HEK293 (cell line): ENCODE results near the gene FHIT.

Experiments
- CTCF ChIA-PET: fragments of 350-600 bp; formaldehyde crosslinking; extraction: SDS; loops from one replicate; lab custom pipeline; 2021; ENCODE audit warnings: antibody characterized with exemption; lab: Yijun Ruan, JAX
- POLR2A ChIA-PET: fragments of 300-600 bp; formaldehyde crosslinking; extraction: SDS; loops from one replicate; lab custom pipeline; 2020; ENCODE audit warnings: antibody characterized with exemption, inconsistent platforms; lab: Yijun Ruan, JAX
- H3K27ac ChIP-seq: fragments of 200-500 bp; sonication (Bioruptor generic); 2 replicates; pipeline ENCODE4 v1.5.1; 2014; ENCODE audit warnings: low read depth, low read length, control low read depth, inconsistent platforms; ENCODE audit errors: extremely low read depth
- H3K36me3 ChIP-seq, 2 experiments: fragments of 200-500 bp in 1 of 2; sonication (Bioruptor generic) in 1 of 2; 1 replicate in 1 of 2; 2 replicates in 1 of 2; pipeline ENCODE4 v1.5.1; 2014 to 2017; ENCODE audit warnings: inconsistent platforms in 2 of 2, low read length in 2 of 2; ENCODE audit not compliant: control insufficient read depth in 2 of 2, insufficient read depth in 1 of 2
- H3K4me1 ChIP-seq: fragments of 200-500 bp; sonication (Bioruptor generic); 2 replicates; pipeline ENCODE4 v1.5.1; 2014; ENCODE audit warnings: mild to moderate bottlenecking, low read length, inconsistent platforms; ENCODE audit not compliant: control insufficient read depth, insufficient read depth
- H3K4me3 ChIP-seq: 2 replicates; pipeline ENCODE4 v1.5.1; 2011; ENCODE audit warnings: low read depth, mild to moderate bottlenecking, control low read depth, low read length, moderate library complexity
- H3K9me3 ChIP-seq: fragments of 200-500 bp; sonication (Bioruptor generic); 2 replicates; pipeline ENCODE4 v1.5.1; 2014; ENCODE audit warnings: low read depth, low read length, inconsistent platforms; ENCODE audit not compliant: control insufficient read depth, insufficient read depth
- EGR2 ChIP-seq: fragments of 450-650 bp; formaldehyde crosslinking; IDR thresholded peaks from 2 replicates; pipeline ENCODE4 v1.5.1; 2016; ENCODE audit warnings: low read depth, missing biosample characterization, missing genetic modification characterization
- HOXD13 ChIP-seq: sonication (generic); formaldehyde crosslinking; IDR thresholded peaks from 2 replicates; pipeline ENCODE4 v1.8.0; 2022; ENCODE audit warnings: missing genetic modification reagents, borderline replicate concordance
- KLF9 ChIP-seq: fragments of 450-650 bp; formaldehyde crosslinking; IDR thresholded peaks from 2 replicates; pipeline ENCODE4 v1.5.1; 2016; ENCODE audit warnings: missing biosample characterization, missing genetic modification characterization, low read depth
- PBX3 ChIP-seq: sonication (generic); formaldehyde crosslinking; IDR thresholded peaks from 2 replicates; pipeline ENCODE4 v1.8.1; 2022; ENCODE audit warnings: mild to moderate bottlenecking, moderate library complexity, missing genetic modification reagents
- PRDM1 ChIP-seq: fragments of 450-650 bp; formaldehyde crosslinking; IDR thresholded peaks from 2 replicates; pipeline ENCODE4; 2016; ENCODE audit warnings: missing biosample characterization, missing genetic modification characterization
- ZBTB8A ChIP-seq: fragments of 450-650 bp; formaldehyde crosslinking; IDR thresholded peaks from 2 replicates; pipeline ENCODE4 v1.5.1; 2016; ENCODE audit warnings: missing biosample characterization, missing genetic modification characterization
- ZIC2 ChIP-seq: fragments of 450-650 bp; formaldehyde crosslinking; IDR thresholded peaks from 2 replicates; pipeline ENCODE4 v1.5.1; 2016; ENCODE audit warnings: missing biosample characterization, missing genetic modification characterization
- ZNF10 ChIP-seq: fragments of 450-650 bp; formaldehyde crosslinking; IDR thresholded peaks from 2 replicates; pipeline ENCODE4 v1.5.1; 2017; ENCODE audit warnings: missing biosample characterization, missing genetic modification characterization
- ZNF121 ChIP-seq: fragments of 450-650 bp; formaldehyde crosslinking; IDR thresholded peaks from 2 replicates; pipeline ENCODE4 v1.5.1; 2016; ENCODE audit warnings: missing biosample characterization, missing genetic modification characterization
- ZNF157 ChIP-seq: fragments of 450-650 bp; formaldehyde crosslinking; IDR thresholded peaks from 2 replicates; pipeline ENCODE4 v1.5.1; 2016; ENCODE audit warnings: missing biosample characterization, missing genetic modification characterization
- ZNF169 ChIP-seq: fragments of 450-650 bp; formaldehyde crosslinking; IDR thresholded peaks from 2 replicates; pipeline ENCODE4 v1.5.1; 2016; ENCODE audit warnings: missing biosample characterization, missing genetic modification characterization
- ZNF26 ChIP-seq: fragments of 450-650 bp; formaldehyde crosslinking; IDR thresholded peaks from 2 replicates; pipeline ENCODE4 v1.5.1; 2016; ENCODE audit warnings: missing biosample characterization, missing genetic modification characterization
- ZNF280D ChIP-seq: fragments of 450-650 bp; formaldehyde crosslinking; IDR thresholded peaks from 2 replicates; pipeline ENCODE4 v1.5.1; 2016; ENCODE audit warnings: missing biosample characterization, missing genetic modification characterization
- ZNF350 ChIP-seq: fragments of 450-650 bp; formaldehyde crosslinking; IDR thresholded peaks from 2 replicates; pipeline ENCODE4 v1.5.0; 2017; ENCODE audit warnings: missing biosample characterization, mild to moderate bottlenecking, missing genetic modification characterization
- ZNF366 ChIP-seq: fragments of 450-650 bp; formaldehyde crosslinking; conservative IDR thresholded peaks from 2 replicates; pipeline ENCODE4 v1.5.1; 2016; ENCODE audit warnings: missing biosample characterization, missing genetic modification characterization
- ZNF473 ChIP-seq: fragments of 450-650 bp; formaldehyde crosslinking; IDR thresholded peaks from 2 replicates; pipeline ENCODE4 v1.5.1; 2017; ENCODE audit warnings: missing biosample characterization, missing genetic modification characterization
- ZNF488 ChIP-seq: fragments of 450-650 bp; formaldehyde crosslinking; IDR thresholded peaks from 2 replicates; pipeline ENCODE4 v1.5.1; 2016; ENCODE audit warnings: missing biosample characterization, missing genetic modification characterization
- ZNF521 ChIP-seq: fragments of 450-650 bp; formaldehyde crosslinking; IDR thresholded peaks from 2 replicates; pipeline ENCODE4 v1.5.1; 2017; ENCODE audit warnings: missing biosample characterization, mild to moderate bottlenecking, missing genetic modification characterization
- ZNF530 ChIP-seq: fragments of 450-650 bp; formaldehyde crosslinking; IDR thresholded peaks from 2 replicates; pipeline ENCODE4 v1.5.1; 2016; ENCODE audit warnings: low read depth, missing biosample characterization, missing genetic modification characterization
- ZNF544 ChIP-seq: fragments of 450-650 bp; formaldehyde crosslinking; IDR thresholded peaks from 2 replicates; pipeline ENCODE4 v1.5.0; 2017; ENCODE audit warnings: missing biosample characterization, missing genetic modification characterization
- ZNF555 ChIP-seq: fragments of 450-650 bp; formaldehyde crosslinking; conservative IDR thresholded peaks from 2 replicates; pipeline ENCODE4 v1.5.1; 2017; ENCODE audit warnings: missing biosample characterization, mild to moderate bottlenecking, missing genetic modification characterization, inconsistent platforms
- ZNF677 ChIP-seq: fragments of 450-650 bp; IDR thresholded peaks from 2 replicates; pipeline ENCODE4 v1.5.0; 2018; ENCODE audit warnings: missing biosample characterization, mild to moderate bottlenecking, missing genetic modification characterization, moderate library complexity
- ZNF768 ChIP-seq: fragments of 450-650 bp; formaldehyde crosslinking; IDR thresholded peaks from 2 replicates; pipeline ENCODE4 v1.5.1; 2018; ENCODE audit warnings: missing biosample characterization, mild to moderate bottlenecking, missing genetic modification characterization
- TF ChIP-seq, protein P1 (sequence below): fragments of 450-650 bp; formaldehyde crosslinking; IDR thresholded peaks from 2 replicates; pipeline ENCODE4; 2016; ENCODE audit warnings: missing biosample characterization, missing genetic modification characterization
- TF ChIP-seq, protein P2 (sequence below): fragments of 450-650 bp; formaldehyde crosslinking; IDR thresholded peaks from 2 replicates; pipeline ENCODE4 v1.5.1; 2016; ENCODE audit warnings: missing biosample characterization, missing genetic modification characterization

Gene FHIT

DNA sequence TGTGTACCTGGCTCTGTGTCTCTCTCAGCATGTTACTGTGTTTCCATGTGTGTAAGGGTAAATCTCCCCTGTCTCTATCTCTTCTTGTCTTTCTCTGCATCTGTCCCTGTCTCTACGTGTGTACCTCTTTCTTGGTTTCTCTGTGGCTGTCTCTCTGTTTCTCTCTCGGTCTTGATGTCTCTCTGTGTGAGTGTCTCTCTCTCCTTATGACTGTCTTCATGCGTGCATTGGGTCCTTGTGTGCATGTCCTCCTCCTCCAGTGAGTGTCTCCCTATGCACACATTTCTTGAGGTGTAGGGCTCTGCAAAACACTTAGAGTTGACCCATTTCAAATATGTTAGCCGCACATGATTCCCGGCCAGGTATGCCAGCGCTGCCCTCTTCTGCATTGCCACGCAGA, 1298.1 kb downstream of the FHIT start:
- POLR2A ChIA-PET: no interaction called here
- CTCF ChIA-PET: no interaction called here
- no peaks in the 10 kb centered on the region for H3K9me3 ChIP-seq

GRCh38 chr3:59949311-59949710, 1301.9 kb downstream of the FHIT start:
- H3K4me3 ChIP-seq: no peak overlapping the region
- no peaks in the 10 kb centered on the region for H3K9me3 ChIP-seq
- H3K36me3 ChIP-seq: no peaks in the 10 kb centered on the region
- H3K27ac ChIP-seq: no peak overlapping the region
- H3K4me1 ChIP-seq: no peaks in the 10 kb centered on the region
- ChIA-PET POLR2A (no interaction called here), CTCF (no interaction called here)
- no peak for TF ChIP-seq ZNF555 (tag by site-specific recombination)
- TF ChIP-seq ZNF26 (tag by site-specific recombination): no peak
- no peak for TF ChIP-seq KLF9 (tag by site-specific recombination)
- TF ChIP-seq ZNF169 (tag by site-specific recombination): no peak
- no peak for TF ChIP-seq ZNF350
- TF ChIP-seq ZNF473 (tag by site-specific recombination): no peak
- TF ChIP-seq ZNF366: no peak
- no peak for TF ChIP-seq ZIC2 (tag by site-specific recombination)
- TF ChIP-seq ZNF530 (tag by site-specific recombination): no peak
- no peak for TF ChIP-seq PRDM1 (tag by site-specific recombination)
- no peak for TF ChIP-seq ZNF677 (tag by site-specific recombination)

More for the DNA sequence above, 1298.1 kb downstream of the FHIT start:
- TF ChIP-seq ZNF544 (tag by site-specific recombination) (no peak), EGR2 (no peak), ZNF121 (tag by site-specific recombination) (no peak), ZNF521 (tag by site-specific recombination) (no peak), ZBTB8A (tag by site-specific recombination) (no peak), HOXD13 (CRISPR knock-in tag) (no peak), ZNF768 (tag by site-specific recombination) (no peak), ZNF280D (tag by site-specific recombination) (no peak), ZNF10 (tag by site-specific recombination) (no peak), ZNF157 (tag by site-specific recombination) (no peak), PBX3 (CRISPR knock-in tag) (no peak), ZNF488 (no peak)
- TF ChIP-seq, protein P1, sequence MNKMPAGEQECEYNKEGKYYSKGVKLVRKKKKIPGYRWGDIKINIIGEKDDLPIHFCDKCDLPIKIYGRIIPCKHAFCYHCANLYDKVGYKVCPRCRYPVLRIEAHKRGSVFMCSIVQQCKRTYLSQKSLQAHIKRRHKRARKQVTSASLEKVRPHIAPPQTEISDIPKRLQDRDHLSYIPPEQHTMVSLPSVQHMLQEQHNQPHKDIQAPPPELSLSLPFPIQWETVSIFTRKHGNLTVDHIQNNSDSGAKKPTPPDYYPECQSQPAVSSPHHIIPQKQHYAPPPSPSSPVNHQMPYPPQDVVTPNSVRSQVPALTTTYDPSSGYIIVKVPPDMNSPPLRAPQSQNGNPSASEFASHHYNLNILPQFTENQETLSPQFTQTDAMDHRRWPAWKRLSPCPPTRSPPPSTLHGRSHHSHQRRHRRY (tag by site-specific recombination): no peak
- TF ChIP-seq, protein P2, sequence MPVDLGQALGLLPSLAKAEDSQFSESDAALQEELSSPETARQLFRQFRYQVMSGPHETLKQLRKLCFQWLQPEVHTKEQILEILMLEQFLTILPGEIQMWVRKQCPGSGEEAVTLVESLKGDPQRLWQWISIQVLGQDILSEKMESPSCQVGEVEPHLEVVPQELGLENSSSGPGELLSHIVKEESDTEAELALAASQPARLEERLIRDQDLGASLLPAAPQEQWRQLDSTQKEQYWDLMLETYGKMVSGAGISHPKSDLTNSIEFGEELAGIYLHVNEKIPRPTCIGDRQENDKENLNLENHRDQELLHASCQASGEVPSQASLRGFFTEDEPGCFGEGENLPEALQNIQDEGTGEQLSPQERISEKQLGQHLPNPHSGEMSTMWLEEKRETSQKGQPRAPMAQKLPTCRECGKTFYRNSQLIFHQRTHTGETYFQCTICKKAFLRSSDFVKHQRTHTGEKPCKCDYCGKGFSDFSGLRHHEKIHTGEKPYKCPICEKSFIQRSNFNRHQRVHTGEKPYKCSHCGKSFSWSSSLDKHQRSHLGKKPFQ: no peak
- Histone ChIP-seq H3K36me3 (no peaks in the 10 kb centered on the region), H3K4me3 (no peak overlapping the region), H3K27ac (no peak overlapping the region), H3K4me1 (no peaks in the 10 kb centered on the region)
